ENCODE measurements around the gene ATP6V1G2. TPM values are rescaled to one million over a fixed set of nuclear protein-coding genes. Genes with fewer than 3 reads are reported as not detected.

Gene ATP6V1G2
- total and polyA plus RNA-seq, 2 of the 8 experiments (the other 6 are each of a cell fraction or from before 2014, with no cell fraction given) = 3.0 to 5.7 TPM

- CTCF ChIA-PET (ENCODE audit: partially characterized antibody) = no interaction called here
- H3K79me2 ChIP-seq (ENCODE audit: control insufficient read depth in 1 of 2, insufficient read depth in 2 of 2, low read length in 2 of 2) = peaks cover 26 to 62% of the 10 kb centered on the region in 2 experiments
Observed at GRCh38 chr6:31535538-31536324, 10.7 kb downstream of the ATP6V1G2 start.

More at GRCh38 chr6:31535538-31536324, 10.7 kb downstream of the ATP6V1G2 start:
- H3K27ac ChIP-seq (ENCODE audit: low read depth, low read length) = no peak overlapping the region
- H2BK15ac ChIP-seq (ENCODE audit: low read length) = no peak overlapping the region
- no peak overlapping the region for H3K23ac ChIP-seq (ENCODE audit: insufficient read length)
- peaks cover 2 to 13% (median 9%) of the 10 kb centered on the region in 4 experiments; a peak in 5 of 7 replicates for H3K4me1 ChIP-seq (replicated peaks in 1 of 4; ENCODE audit: control insufficient read depth in 3 of 4, insufficient read depth in 4 of 4, low read length in 3 of 4)
- no peak overlapping the region for H3K56ac ChIP-seq (replicated peaks; ENCODE audit: insufficient read length, low read depth, low read length)
- no peak overlapping the region for H3K4me2 ChIP-seq (ENCODE audit: insufficient read depth in 1 of 2, low read depth in 2 of 2, low read length in 2 of 2)
- no peak overlapping the region for H3K14ac ChIP-seq (ENCODE audit: insufficient read length)
- H3K79me1 ChIP-seq (ENCODE audit: low read depth, low read length) = peaks cover 10% of the 10 kb centered on the region; the same call in 1 of the 2 replicates
- no peak overlapping the region for H3K4me3 ChIP-seq (ENCODE audit: extremely low read depth in 1 of 4, insufficient read depth in 2 of 4, low read depth in 3 of 4, low read length in 4 of 4)
- no peak for DNase-seq (ENCODE audit: low read depth in 1 of 2, low spot score in 2 of 2)
- H2BK20ac ChIP-seq (ENCODE audit: low read length) = no peak overlapping the region
- H4K8ac ChIP-seq (ENCODE audit: extremely low read depth, insufficient read depth, low read length) = no peak overlapping the region
- 83% methylated on average over 2 of the region's 2 CpGs; no CpG with 5 or more reads in 1 of the 2 experiments for WGBS, 2 experiments (ENCODE audit: extremely low coverage in 1 of 2, insufficient coverage in 1 of 2, insufficient read length in 1 of 2, insufficient replicate concordance in 2 of 2, low coverage in 1 of 2, low lambda C conversion rate in 2 of 2, missing lambda C conversion rate in 1 of 2)
- H2BK120ac ChIP-seq (replicated peaks; ENCODE audit: low read depth, low read length) = no peak overlapping the region
- TF ChIP-seq CBX5 (IDR thresholded peaks at IDR 0.05; ENCODE audit: low read depth, low read length) (no peak), POLR2A (IDR thresholded peaks at IDR 0.05; ENCODE audit: control extremely low read depth in 1 of 2, low read depth in 2 of 2, low read length in 2 of 2) (peak in 1 of 2 experiments; percentile 59; a peak in 2 of 3 replicates)
- no peak overlapping the region for H4K5ac ChIP-seq (ENCODE audit: insufficient read length, low read depth, low read length)
- no peak overlapping the region for H2AFZ ChIP-seq (ENCODE audit: low read length)
- H4K91ac ChIP-seq (replicated peaks; ENCODE audit: insufficient read length, low read length) = no peak overlapping the region
- H3K9me3 ChIP-seq (ENCODE audit: insufficient read depth in 2 of 2, low read depth in 1 of 2, low read length in 1 of 2) = no peaks in the 10 kb centered on the region
- peaks cover 76 to 99% (median 93%) of the 10 kb centered on the region in 4 experiments for H3K36me3 ChIP-seq (ENCODE audit: control insufficient read depth in 2 of 4, insufficient read depth in 4 of 4, low read length in 3 of 4)
- no peak overlapping the region for H2BK12ac ChIP-seq (ENCODE audit: low read depth, low read length)
- peaks cover 5% of the 10 kb centered on the region for H3K23me2 ChIP-seq (ENCODE audit: low read depth, low read length)
- H3K9ac ChIP-seq (replicated peaks in 1 of 4; ENCODE audit: extremely low read depth in 1 of 4, low read depth in 3 of 4, low read length in 3 of 4) = no peak overlapping the region
- H3K27me3 ChIP-seq (replicated peaks in 1 of 4; ENCODE audit: control insufficient read depth in 3 of 4, extremely low read depth in 1 of 4, insufficient read depth in 3 of 4, low read length in 3 of 4) = no peaks in the 10 kb centered on the region
- peaks cover 50 to 53% of the 10 kb centered on the region in 2 experiments for H4K20me1 ChIP-seq (replicated peaks in 1 of 2; ENCODE audit: control insufficient read depth in 1 of 2, insufficient read depth in 2 of 2, low read length in 2 of 2)
- H3K18ac ChIP-seq (ENCODE audit: extremely low read depth, low read length) = no peak overlapping the region
- no peak overlapping the region for H2BK5ac ChIP-seq (ENCODE audit: low read depth, low read length)
- FAIRE-seq = no peak
- POLR2A ChIA-PET (ENCODE audit: partially characterized antibody) = interaction anchor here (0.7 to 18.4 kb wide), 20 partner anchors 5 to 125 kb away, joined by 3 to 428 read pairs (median 4); partner anchors contain the start of genes APOM, ATP6V1G2, C6orf47 and DDX39B
- no peak overlapping the region for H2AK5ac ChIP-seq (ENCODE audit: low read depth, low read length)
- H3K4ac ChIP-seq (replicated peaks; ENCODE audit: insufficient read length, low read depth, low read length) = no peak overlapping the region

Measured in H1 (cell line).